AG10803 (cell line): Measurements from ENCODE around the gene PARD6G.

ENCODE experiments used
- DNase-seq: peaks from one replicate; pipeline ENCODE4 v3.0.0; 2010; ENCODE audit warnings: low read depth
- H3K4me3 ChIP-seq: 2 replicates; pipeline ENCODE4 v1.5.1; 2011; ENCODE audit warnings: mild to moderate bottlenecking, low read length, control low read depth
- TF ChIP-seq, protein P1 (sequence below): conservative IDR thresholded peaks from 2 replicates; pipeline ENCODE4 v1.5.1; 2011; ENCODE audit warnings: mild to moderate bottlenecking, low read length, control low read depth, inconsistent platforms

The PARD6G gene

DNA sequence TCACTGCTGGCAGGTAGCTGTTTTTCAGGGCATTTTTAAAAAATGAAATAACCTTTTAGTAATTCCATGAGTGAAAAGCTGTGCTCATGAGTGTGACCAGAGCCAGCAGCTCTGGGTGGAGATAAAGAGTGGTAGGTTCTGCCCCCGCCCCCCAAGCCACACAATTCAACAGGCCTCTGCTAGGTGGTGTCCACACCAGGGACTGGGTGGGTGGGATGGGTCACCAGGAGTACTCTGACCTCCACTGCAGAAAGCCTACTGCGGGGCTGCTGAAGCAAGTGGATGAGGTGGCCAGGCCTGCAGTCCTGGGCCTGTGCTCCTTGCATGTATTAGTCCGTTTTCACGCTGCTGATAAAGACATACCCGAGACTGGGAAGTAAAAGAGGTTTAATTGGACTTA is 15.3 kb downstream of the PARD6G start:
- TF ChIP-seq, protein P1, sequence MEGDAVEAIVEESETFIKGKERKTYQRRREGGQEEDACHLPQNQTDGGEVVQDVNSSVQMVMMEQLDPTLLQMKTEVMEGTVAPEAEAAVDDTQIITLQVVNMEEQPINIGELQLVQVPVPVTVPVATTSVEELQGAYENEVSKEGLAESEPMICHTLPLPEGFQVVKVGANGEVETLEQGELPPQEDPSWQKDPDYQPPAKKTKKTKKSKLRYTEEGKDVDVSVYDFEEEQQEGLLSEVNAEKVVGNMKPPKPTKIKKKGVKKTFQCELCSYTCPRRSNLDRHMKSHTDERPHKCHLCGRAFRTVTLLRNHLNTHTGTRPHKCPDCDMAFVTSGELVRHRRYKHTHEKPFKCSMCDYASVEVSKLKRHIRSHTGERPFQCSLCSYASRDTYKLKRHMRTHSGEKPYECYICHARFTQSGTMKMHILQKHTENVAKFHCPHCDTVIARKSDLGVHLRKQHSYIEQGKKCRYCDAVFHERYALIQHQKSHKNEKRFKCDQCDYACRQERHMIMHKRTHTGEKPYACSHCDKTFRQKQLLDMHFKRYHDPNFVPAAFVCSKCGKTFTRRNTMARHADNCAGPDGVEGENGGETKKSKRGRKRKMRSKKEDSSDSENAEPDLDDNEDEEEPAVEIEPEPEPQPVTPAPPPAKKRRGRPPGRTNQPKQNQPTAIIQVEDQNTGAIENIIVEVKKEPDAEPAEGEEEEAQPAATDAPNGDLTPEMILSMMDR, result no peak
- H3K4me3 ChIP-seq, result no peak overlapping the region
- DNase-seq, result no peak

DNA sequence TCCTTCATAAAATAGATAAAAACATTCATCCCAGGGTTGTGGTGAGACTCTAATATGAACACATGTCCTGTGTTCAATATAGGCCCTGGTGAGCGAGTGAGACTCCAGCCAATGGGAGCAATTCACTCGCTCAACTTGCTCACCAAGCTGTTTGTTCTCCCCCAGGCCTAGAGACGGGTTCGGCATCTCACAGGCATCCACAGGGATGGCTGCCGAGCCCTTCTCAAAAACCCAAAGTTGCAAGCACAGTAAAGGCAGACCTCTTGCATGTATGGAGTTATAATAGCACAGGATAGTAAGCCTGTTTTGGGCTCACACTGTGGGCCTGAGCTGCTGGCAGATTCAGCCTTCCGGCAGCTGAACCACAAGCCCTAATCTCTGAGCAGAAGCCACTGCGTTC is 15.7 kb downstream of the PARD6G start:
- TF ChIP-seq, protein P1, result no peak
- H3K4me3 ChIP-seq, result no peak overlapping the region
- no peak for DNase-seq

DNA sequence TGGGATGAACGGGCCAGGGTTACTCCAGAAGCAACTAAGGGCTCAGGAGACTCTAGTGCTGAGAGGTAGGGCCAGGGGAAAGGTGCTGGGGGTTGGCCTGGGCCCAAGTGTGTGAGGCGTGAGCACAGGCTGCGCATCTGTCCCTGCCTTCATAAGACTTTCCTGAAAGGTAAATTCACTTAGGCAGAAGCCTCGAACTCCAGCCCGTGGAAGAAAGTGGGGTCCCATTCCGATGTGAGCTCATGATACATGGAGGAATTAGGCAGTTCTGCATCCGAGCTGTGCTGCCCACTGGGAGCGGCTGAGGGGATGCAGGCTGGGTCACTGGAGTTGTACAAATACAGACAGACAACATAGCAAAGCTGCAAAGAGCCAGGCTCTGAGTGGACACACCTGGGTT is 16.2 kb downstream of the PARD6G start:
- TF ChIP-seq, protein P1, result no peak
- DNase-seq, result no peak
- no peak overlapping the region for H3K4me3 ChIP-seq

DNA sequence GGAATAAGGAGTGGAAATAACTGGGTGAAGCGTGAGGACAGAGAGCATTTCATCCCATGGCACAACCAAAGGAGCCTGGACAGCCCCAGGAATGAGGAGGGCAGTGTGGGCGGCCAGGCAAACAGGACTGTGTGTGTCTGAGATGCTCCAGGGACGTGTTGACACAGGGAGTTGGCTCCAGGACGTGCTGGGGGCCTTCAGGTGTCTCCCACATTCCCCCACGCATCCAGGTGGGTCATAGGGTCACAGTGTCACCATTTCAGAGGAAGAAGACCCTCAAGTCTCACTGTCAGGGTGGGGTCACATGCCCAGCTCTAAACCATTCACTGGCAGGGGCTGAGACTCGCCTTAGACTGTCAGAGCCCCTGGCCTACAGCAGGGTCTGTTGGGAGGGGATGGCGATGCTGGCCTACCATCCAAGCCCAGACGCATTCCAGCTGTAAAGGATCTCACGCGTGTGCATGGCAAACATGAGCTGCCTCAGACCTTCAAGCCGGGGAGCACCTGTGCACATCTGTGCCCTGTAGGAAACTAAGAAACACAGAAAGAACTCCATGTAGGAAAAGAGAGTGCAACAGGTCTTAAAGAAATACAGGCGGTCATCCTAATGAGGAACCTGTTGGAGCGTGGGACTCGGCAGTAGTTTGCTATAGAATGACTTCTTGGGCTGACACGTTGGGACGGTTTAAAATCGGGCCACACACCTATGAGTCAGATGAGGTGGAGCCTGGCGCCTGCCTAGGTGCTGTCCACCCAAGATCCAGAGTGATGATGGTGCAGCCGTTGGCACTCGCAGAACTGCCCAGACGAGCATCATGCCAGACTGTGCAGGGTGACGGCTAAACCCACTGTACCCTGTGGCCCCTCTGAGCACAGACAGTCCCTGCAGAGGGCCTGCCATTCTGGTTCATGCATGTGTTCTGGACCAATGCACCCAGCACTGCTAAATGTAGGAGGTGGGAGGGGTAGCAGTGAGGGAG is 17.3 kb downstream of the PARD6G start:
- no peak for DNase-seq
- H3K4me3 ChIP-seq, result no peak overlapping the region

DNA sequence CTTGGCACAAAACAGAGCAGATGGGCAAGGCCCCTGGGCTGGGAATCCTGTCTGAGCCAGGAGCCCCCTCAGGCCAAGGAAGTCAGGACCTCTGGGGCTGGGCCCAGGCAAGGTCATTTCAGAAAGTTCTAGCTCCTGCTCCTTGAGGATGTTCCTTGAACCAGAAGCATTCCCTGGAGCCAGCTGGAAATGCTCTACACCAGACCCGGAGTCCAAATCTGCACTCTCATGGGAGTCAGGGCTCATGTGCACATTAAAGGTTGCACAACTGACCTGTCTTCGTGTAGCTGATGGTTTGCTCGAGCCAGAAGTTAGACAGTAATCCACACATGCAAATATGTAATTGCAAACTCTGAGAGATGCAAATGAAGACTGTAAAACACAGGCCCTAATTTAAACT is 18.0 kb downstream of the PARD6G start:
- TF ChIP-seq, protein P1, result no peak
- no peak for DNase-seq
- H3K4me3 ChIP-seq, result no peak overlapping the region

More for the DNA sequence above, 17.3 kb downstream of the PARD6G start:
- TF ChIP-seq, protein P1, result no peak

DNA sequence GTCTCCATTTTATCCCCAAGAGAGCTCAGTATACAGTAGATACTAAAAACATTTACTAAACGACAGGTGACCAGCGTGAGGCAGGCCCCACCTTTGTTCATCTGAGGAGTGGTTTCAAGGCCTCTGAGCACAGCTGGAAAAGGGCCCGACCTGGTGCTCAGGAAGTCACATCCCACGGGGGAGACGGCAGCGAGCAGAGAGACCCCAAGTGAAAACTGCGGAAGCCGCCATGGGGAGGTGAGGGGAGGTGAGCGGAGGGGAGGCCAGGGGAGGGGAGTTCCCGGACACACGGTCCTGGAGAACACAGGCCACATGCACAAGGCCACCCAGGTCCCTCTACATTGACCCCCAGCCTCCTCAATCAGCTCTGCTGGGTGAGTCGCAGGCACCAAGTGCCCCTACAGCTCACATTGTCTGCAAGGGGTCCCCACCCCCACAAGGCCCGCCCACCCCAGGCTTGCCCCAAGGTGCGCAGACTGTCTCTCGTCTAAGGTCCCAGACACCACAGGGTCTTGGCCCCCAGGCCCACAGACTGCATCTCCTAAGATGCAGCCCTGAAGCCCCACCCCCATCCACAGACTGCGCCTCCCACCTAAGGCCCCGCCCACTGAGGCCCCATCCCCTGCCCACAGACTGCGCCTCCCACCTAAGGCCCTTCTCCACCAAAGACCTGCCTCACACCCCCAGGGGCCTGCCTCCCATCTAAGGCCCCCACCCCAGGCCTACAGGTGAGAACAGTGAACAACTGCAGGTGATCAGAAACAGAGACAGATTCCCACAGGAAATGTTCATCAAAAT is 19.1 kb downstream of the PARD6G start:
- no peak for DNase-seq
- H3K4me3 ChIP-seq, result no peak overlapping the region
- TF ChIP-seq, protein P1, result no peak
